Vagina (tissue), 2 donors: ENCODE results near the gene KCNN1. TPM values are rescaled to one million over a fixed set of nuclear protein-coding genes. Genes with fewer than 3 reads are reported as not detected.

Experiments
- DNase-seq, 2 donors: peaks; one replicate each; pipeline ENCODE4 v3.0.0-alpha.2; 2017; ENCODE audit errors: extremely low spot score in 2 of 2
- H3K27ac ChIP-seq: fragments of 200-600 bp; sonication (generic); one replicate; pipeline ENCODE4 v1.5.1; 2019
- H3K27me3 ChIP-seq: fragments of 200-600 bp; sonication (generic); one replicate; pipeline ENCODE4 v1.5.1; 2019
- H3K36me3 ChIP-seq, 2 donors: fragments of 200-600 bp; sonication (generic); one replicate each; pipeline ENCODE4 v1.5.1; 2017 to 2019
- H3K4me1 ChIP-seq: fragments of 200-600 bp; sonication (generic); one replicate; pipeline ENCODE4 v1.5.1; 2019
- H3K4me3 ChIP-seq, 2 donors: fragments of 200-600 bp; sonication (generic); 1 replicate in 1 of 2; 2 replicates in 1 of 2; pipeline ENCODE4 v1.5.1; 2016 to 2019
- H3K9me3 ChIP-seq: fragments of 200-600 bp; sonication (generic); one replicate; pipeline ENCODE4 v1.5.1; 2019
- CTCF ChIP-seq, 3 experiments: fragments of 450-650 bp in 2 of 3; fragments of 200-600 bp in 1 of 3; sonication (generic) in 1 of 3; IDR thresholded peaks; one replicate each; pipeline ENCODE4 v1.5.1; 2017 to 2019; ENCODE audit warnings: antibody characterized with exemption in 3 of 3, mild to moderate bottlenecking in 2 of 3, moderate library complexity in 2 of 3
- POLR2A ChIP-seq, 2 donors: fragments of 450-650 bp; IDR thresholded peaks; one replicate each; pipeline ENCODE4 v1.6.1; 2017; ENCODE audit warnings: antibody characterized with exemption in 2 of 2, mild to moderate bottlenecking in 2 of 2, moderate library complexity in 2 of 2
- POLR2AphosphoS5 ChIP-seq, 2 donors: sonication (generic); formaldehyde crosslinking; IDR thresholded peaks; one replicate each; pipeline ENCODE4 v1.9.0; 2017; ENCODE audit warnings: antibody characterized with exemption in 2 of 2, mild to moderate bottlenecking in 2 of 2, low read depth in 1 of 2; ENCODE audit not compliant: insufficient read depth in 1 of 2
- intact Hi-C: fragments of 100-400 bp; cut with DNase I; formaldehyde crosslinking; loops from one replicate; pipeline ENCODE4 v1.15.1; 2023
- total RNA-seq: library from RNA; depleted of rRNA; stranded (reverse); fragments of >200 nt; gene quantifications from one replicate; pipeline ENCODE4 v1.2.3, GENCODE V29; 2016

KCNN1 gene
- total RNA-seq, 1 donor from 2014 or later, result 1.5 TPM

- no peak overlapping the region for H3K4me3 ChIP-seq
- H3K27ac ChIP-seq, result peak overlapping the region; percentile 46
- intact Hi-C loops, result no loop called here
- H3K36me3 ChIP-seq, result peaks cover 0 to 42% of the 10 kb centered on the region in 2 donors
- no peak for TF ChIP-seq POLR2A (IDR thresholded peaks at IDR 0.05)
- no peaks in the 10 kb centered on the region for H3K9me3 ChIP-seq
- no peaks in the 10 kb centered on the region for H3K27me3 ChIP-seq
- H3K4me1 ChIP-seq, result peaks cover 37% of the 10 kb centered on the region
- DNase-seq, result no peak
Observed at GRCh38 chr19:18014197-18014596, 47.3 kb downstream of the KCNN1 start.

GRCh38 chr19:18016209-18016910 is 49.5 kb downstream of the KCNN1 start:
- Histone ChIP-seq H3K9me3 (no peaks in the 10 kb centered on the region), H3K27ac (peak overlapping the region; percentile 46), H3K4me1 (peaks cover 37% of the 10 kb centered on the region), H3K4me3 (no peak overlapping the region), H3K27me3 (no peaks in the 10 kb centered on the region), H3K36me3 (peaks cover 0 to 21% of the 10 kb centered on the region in 2 donors)
- no peak for DNase-seq
- intact Hi-C loops, result no loop called here
- TF ChIP-seq POLR2A (IDR thresholded peaks at IDR 0.05), result no peak
- no peak for TF ChIP-seq CTCF (IDR thresholded peaks at IDR 0.05)
- TF ChIP-seq POLR2AphosphoS5 (IDR thresholded peaks at IDR 0.05; ENCODE audit: insufficient read depth in 1 of 2, low read depth in 1 of 2), result no peak

- Histone ChIP-seq H3K9me3 (no peaks in the 10 kb centered on the region), H3K27ac (peak overlapping the region; percentile 46), H3K27me3 (no peaks in the 10 kb centered on the region), H3K36me3 (peaks cover 0 to 17% of the 10 kb centered on the region in 2 donors), H3K4me1 (peaks cover 48% of the 10 kb centered on the region), H3K4me3 (no peak overlapping the region)
- TF ChIP-seq CTCF (IDR thresholded peaks at IDR 0.05), result no peak
- peak in 1 of 2 donors; percentile 63 for TF ChIP-seq POLR2AphosphoS5 (IDR thresholded peaks at IDR 0.05; ENCODE audit: insufficient read depth in 1 of 2, low read depth in 1 of 2)
- TF ChIP-seq POLR2A (IDR thresholded peaks at IDR 0.05), result no peak
- intact Hi-C loops, result no loop called here
- no peak for DNase-seq
Observed at GRCh38 chr19:18017275-18018083, 50.6 kb downstream of the KCNN1 start.

- intact Hi-C loops, result no loop called here
- no peaks in the 10 kb centered on the region for H3K27me3 ChIP-seq
Observed at GRCh38 chr19:18020212-18021085, 53.5 kb downstream of the KCNN1 start.

More at GRCh38 chr19:18020212-18021085, 53.5 kb downstream of the KCNN1 start:
- H3K4me3 ChIP-seq, result no peak overlapping the region
- DNase-seq, result peak in 1 of 2 donors; percentile 88
- no peaks in the 10 kb centered on the region for H3K9me3 ChIP-seq
- H3K4me1 ChIP-seq, result peaks cover 59% of the 10 kb centered on the region
- no peaks in the 10 kb centered on the region for H3K36me3 ChIP-seq
- H3K27ac ChIP-seq, result peak overlapping the region; percentile 87
- TF ChIP-seq CTCF (IDR thresholded peaks at IDR 0.05) (no peak), POLR2A (IDR thresholded peaks at IDR 0.05) (no peak), POLR2AphosphoS5 (IDR thresholded peaks at IDR 0.05; ENCODE audit: insufficient read depth in 1 of 2, low read depth in 1 of 2) (peak in 1 of 2 donors; percentile 62)
